DOHH2 (cell line): ENCODE data around the gene COLEC11.

Experiments used
- H3F3A ChIP-seq: fragments of 200-600 bp; sonication (generic), shearing (Covaris generic); 2 replicates; pipeline ENCODE4 v1.6.0; 2016; ENCODE audit warnings: antibody characterized with exemption, mild to moderate bottlenecking; ENCODE audit not compliant: control insufficient read depth, insufficient read depth
- H3K27ac ChIP-seq: fragments of 200-600 bp; sonication (generic); 2 replicates; pipeline ENCODE4 v1.5.1; 2014; ENCODE audit warnings: low read depth, mild to moderate bottlenecking, low read length, moderate library complexity
- H3K27me3 ChIP-seq: fragments of 200-600 bp; sonication (generic); 2 replicates; pipeline ENCODE4 v1.6.1; 2014; ENCODE audit warnings: mild to moderate bottlenecking, low read length, mixed read lengths; ENCODE audit not compliant: control insufficient read depth
- H3K36me3 ChIP-seq: fragments of 200-600 bp; sonication (generic); 2 replicates; pipeline ENCODE4 v1.6.1; 2014; ENCODE audit warnings: mild to moderate bottlenecking, low read length, moderate library complexity, mixed read lengths; ENCODE audit not compliant: control insufficient read depth
- H3K4me1 ChIP-seq: fragments of 200-600 bp; sonication (generic); 2 replicates; pipeline ENCODE4 v1.6.1; 2014; ENCODE audit warnings: mild to moderate bottlenecking, low read length, mixed read lengths; ENCODE audit not compliant: control insufficient read depth
- H3K4me2 ChIP-seq: fragments of 200-600 bp; sonication (generic); 2 replicates; pipeline ENCODE4 v1.6.0; 2014; ENCODE audit warnings: mild to moderate bottlenecking, low read length, moderate library complexity
- H3K4me3 ChIP-seq: fragments of 200-600 bp; sonication (generic); 2 replicates; pipeline ENCODE4 v1.5.1; 2014; ENCODE audit warnings: mild to moderate bottlenecking, low read length, mixed read lengths
- H3K79me2 ChIP-seq: fragments of 200-600 bp; sonication (generic); 2 replicates; pipeline ENCODE4 v1.6.1; 2014; ENCODE audit warnings: mild to moderate bottlenecking, low read length, mixed read lengths; ENCODE audit not compliant: control insufficient read depth
- H3K9me2 ChIP-seq: fragments of 200-600 bp; sonication (generic); replicated peaks from 2 replicates; pipeline ENCODE4 v1.6.1; 2014; ENCODE audit warnings: mild to moderate bottlenecking, low read length, mixed read lengths; ENCODE audit not compliant: control insufficient read depth
- H3K9me3 ChIP-seq: fragments of 200-600 bp; sonication (generic); 2 replicates; pipeline ENCODE4 v1.6.1; 2014; ENCODE audit warnings: antibody characterized with exemption, low read length, mixed read lengths; ENCODE audit not compliant: control insufficient read depth, insufficient read depth
- H4K20me1 ChIP-seq: fragments of 200-600 bp; sonication (generic); 2 replicates; pipeline ENCODE4 v1.6.0; 2014; ENCODE audit warnings: low read depth, mild to moderate bottlenecking, antibody characterized with exemption, low read length, moderate library complexity; ENCODE audit not compliant: control insufficient read depth, insufficient read depth
- CTCF ChIP-seq: fragments of 200-600 bp; sonication (generic); IDR thresholded peaks from one replicate; pipeline ENCODE4 v1.5.1; 2014; ENCODE audit warnings: antibody characterized with exemption, mild to moderate bottlenecking, low read depth, low read length; ENCODE audit not compliant: poor library complexity, severe bottlenecking
- EZH2phosphoT487 ChIP-seq: fragments of 200-600 bp; sonication (generic); IDR thresholded peaks from 2 replicates; pipeline ENCODE4 v1.6.1; 2017; ENCODE audit warnings: borderline replicate concordance, mild to moderate bottlenecking, antibody characterized with exemption, low read length, moderate library complexity, mixed read lengths

COLEC11 gene

GRCh38 chr2:3682811-3683210, 87.9 kb downstream of the COLEC11 start:
- no peak for TF ChIP-seq CTCF
- TF ChIP-seq EZH2phosphoT487 = no peak
- no peaks in the 10 kb centered on the region for H3K79me2 ChIP-seq
- no peak overlapping the region for H3K4me3 ChIP-seq
- H3K4me1 ChIP-seq = 0 out of 2 replicates have a peak, but pooled peaks cover 5% of the 10 kb centered on the region
- H3K27ac ChIP-seq = no peak overlapping the region
- H3K9me3 ChIP-seq = no peaks in the 10 kb centered on the region
- no peak overlapping the region for H3K4me2 ChIP-seq
- no peaks in the 10 kb centered on the region for H3K9me2 ChIP-seq
- H4K20me1 ChIP-seq = no peaks in the 10 kb centered on the region
- no peaks in the 10 kb centered on the region for H3K36me3 ChIP-seq
- H3K27me3 ChIP-seq = no peaks in the 10 kb centered on the region; the same call in 1 of the 2 replicates
- H3F3A ChIP-seq = no peaks in the 10 kb centered on the region

GRCh38 chr2:3683748-3684454, 89.0 kb downstream of the COLEC11 start:
- no peaks in the 10 kb centered on the region for H3F3A ChIP-seq
- no peak overlapping the region for H3K4me2 ChIP-seq
- no peaks in the 10 kb centered on the region for H4K20me1 ChIP-seq
- H3K9me3 ChIP-seq = no peaks in the 10 kb centered on the region
- no peaks in the 10 kb centered on the region for H3K36me3 ChIP-seq
- H3K9me2 ChIP-seq = no peaks in the 10 kb centered on the region
- H3K27me3 ChIP-seq = no peaks in the 10 kb centered on the region; the same call in 1 of the 2 replicates
- 0 out of 2 replicates have a peak, but pooled peaks cover 5% of the 10 kb centered on the region for H3K4me1 ChIP-seq
- TF ChIP-seq CTCF (peak; percentile 11), EZH2phosphoT487 (no peak)
- H3K27ac ChIP-seq = no peak overlapping the region
- H3K79me2 ChIP-seq = no peaks in the 10 kb centered on the region
- H3K4me3 ChIP-seq = no peak overlapping the region

- TF ChIP-seq EZH2phosphoT487 = no peak
- no peak for TF ChIP-seq CTCF
- H3K36me3 ChIP-seq = no peaks in the 10 kb centered on the region
- no peak overlapping the region for H3K4me3 ChIP-seq
- no peak overlapping the region for H3K4me2 ChIP-seq
- peaks cover 4% of the 10 kb centered on the region; the same call in 1 of the 2 replicates for H3K27me3 ChIP-seq
- no peaks in the 10 kb centered on the region for H3K4me1 ChIP-seq
- no peaks in the 10 kb centered on the region for H3F3A ChIP-seq
- H3K9me3 ChIP-seq = no peaks in the 10 kb centered on the region
- H3K27ac ChIP-seq = no peak overlapping the region
- H4K20me1 ChIP-seq = no peaks in the 10 kb centered on the region
- H3K79me2 ChIP-seq = no peaks in the 10 kb centered on the region
- H3K9me2 ChIP-seq = no peaks in the 10 kb centered on the region
These were observed 95.3 kb downstream of the COLEC11 start for GRCh38 chr2:3689998-3690748.
